Measurements from ENCODE around the gene OPCML. TPM values are rescaled to one million over a fixed set of nuclear protein-coding genes. Genes with fewer than 3 reads are reported as not detected.

The OPCML gene
- total RNA-seq, 1 donor, result not detected

DNA sequence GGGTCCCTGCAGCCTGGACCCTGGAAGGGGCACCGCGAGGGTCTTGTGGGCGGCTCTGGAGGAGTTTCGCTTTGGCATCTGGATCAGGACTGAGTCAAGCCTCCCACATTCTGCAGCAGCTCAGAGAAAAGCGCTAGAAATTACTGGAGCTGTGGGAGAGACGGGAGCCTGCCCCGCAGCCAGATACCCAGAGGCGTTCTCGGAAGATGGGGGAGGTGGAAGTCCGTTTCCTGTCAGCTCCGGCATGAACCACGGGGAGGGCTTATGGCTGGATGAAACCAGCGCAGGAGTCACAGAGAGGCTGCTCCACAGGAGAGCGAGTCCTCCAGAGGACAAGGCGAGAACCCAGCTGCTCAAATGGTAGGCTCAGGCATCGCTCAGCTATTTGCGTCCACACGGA lies 379.3 kb downstream of the OPCML start:
- TF ChIP-seq, protein P1, sequence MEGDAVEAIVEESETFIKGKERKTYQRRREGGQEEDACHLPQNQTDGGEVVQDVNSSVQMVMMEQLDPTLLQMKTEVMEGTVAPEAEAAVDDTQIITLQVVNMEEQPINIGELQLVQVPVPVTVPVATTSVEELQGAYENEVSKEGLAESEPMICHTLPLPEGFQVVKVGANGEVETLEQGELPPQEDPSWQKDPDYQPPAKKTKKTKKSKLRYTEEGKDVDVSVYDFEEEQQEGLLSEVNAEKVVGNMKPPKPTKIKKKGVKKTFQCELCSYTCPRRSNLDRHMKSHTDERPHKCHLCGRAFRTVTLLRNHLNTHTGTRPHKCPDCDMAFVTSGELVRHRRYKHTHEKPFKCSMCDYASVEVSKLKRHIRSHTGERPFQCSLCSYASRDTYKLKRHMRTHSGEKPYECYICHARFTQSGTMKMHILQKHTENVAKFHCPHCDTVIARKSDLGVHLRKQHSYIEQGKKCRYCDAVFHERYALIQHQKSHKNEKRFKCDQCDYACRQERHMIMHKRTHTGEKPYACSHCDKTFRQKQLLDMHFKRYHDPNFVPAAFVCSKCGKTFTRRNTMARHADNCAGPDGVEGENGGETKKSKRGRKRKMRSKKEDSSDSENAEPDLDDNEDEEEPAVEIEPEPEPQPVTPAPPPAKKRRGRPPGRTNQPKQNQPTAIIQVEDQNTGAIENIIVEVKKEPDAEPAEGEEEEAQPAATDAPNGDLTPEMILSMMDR (IDR thresholded peaks at IDR 0.05; ENCODE audit: insufficient read depth, low read depth, low read length), result no peak
- DNase-seq (ENCODE audit: low read depth), result no peak
- no peak overlapping the region for H3K4me3 ChIP-seq (ENCODE audit: low read depth, low read length)

DNA sequence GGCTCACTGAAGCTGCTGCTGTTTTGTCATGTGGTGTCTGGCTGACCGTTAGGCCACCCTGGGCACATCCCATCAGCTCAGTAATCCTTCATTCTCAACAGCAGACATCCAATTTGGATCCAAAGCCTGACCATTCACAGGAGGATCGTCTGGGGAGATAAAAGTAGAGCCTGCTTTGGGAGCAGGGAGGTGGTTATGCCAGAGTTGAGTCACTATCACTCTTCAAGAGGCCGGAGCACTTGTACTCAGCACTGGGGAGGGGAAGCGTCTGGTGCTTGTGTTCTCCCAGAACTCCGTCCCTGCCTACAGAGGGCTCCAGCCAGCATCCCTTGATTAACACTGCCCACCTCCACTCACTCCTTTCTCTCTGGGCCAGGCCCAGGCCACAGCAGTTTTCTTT lies 382.6 kb downstream of the OPCML start:
- no peak for DNase-seq (ENCODE audit: low read depth)
- TF ChIP-seq, protein P1 (IDR thresholded peaks at IDR 0.05; ENCODE audit: insufficient read depth, low read depth, low read length), result no peak
- no peak overlapping the region for H3K4me3 ChIP-seq (ENCODE audit: low read depth, low read length)

DNA sequence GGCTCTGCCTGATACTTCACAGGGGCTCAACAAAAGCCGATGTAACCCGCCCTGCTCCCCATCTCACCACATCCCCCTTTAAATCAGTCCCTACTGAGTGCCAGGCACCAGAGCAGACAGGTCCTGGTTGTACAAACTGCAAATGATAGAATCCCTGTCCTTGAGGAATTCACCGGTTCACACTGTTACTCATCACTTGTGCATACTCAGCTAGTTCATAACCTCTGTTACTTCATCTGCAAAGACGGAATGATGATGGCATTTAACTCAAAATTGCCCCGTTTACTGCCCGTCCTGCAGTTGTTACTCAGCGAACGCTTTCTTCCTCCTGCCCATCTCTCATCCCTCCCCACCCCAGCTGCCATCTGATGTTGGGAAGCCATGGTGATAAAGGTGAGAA lies 384.7 kb downstream of the OPCML start:
- no peak for DNase-seq (ENCODE audit: low read depth)
- no peak overlapping the region for H3K4me3 ChIP-seq (ENCODE audit: low read depth, low read length)
- TF ChIP-seq, protein P1 (IDR thresholded peaks at IDR 0.05; ENCODE audit: insufficient read depth, low read depth, low read length), result no peak

DNA sequence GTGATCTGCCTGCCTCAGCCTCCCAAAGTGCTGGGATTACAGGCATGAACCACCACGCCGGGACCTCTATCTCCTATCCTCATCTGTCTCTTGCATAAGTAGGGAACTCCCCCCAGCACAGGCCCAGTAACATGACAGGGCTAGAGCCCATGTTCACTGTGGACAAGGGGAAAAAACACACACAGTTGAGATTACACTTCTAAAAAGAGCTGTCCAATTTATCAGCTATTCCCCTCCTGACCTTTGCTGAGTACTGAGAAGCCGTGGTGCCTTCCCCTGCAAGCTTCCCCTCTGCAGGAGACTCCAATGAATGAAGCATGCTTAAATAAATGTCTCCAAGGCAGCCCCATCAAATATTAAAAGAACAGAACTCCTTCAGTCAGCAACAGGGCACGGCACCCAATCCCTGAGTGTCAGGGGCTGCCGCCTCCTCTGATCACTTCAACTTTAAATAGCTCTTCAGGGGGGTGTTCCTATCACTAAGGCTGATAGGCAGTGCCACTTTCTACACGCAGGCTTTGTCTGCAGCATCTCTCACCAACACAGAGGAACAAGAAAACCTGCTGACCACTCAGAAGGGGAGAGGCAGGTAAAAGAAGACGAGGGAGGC lies 385.5 kb downstream of the OPCML start:
- DNase-seq (ENCODE audit: low read depth), result no peak
- TF ChIP-seq, protein P1 (IDR thresholded peaks at IDR 0.05; ENCODE audit: insufficient read depth, low read depth, low read length), result no peak
- H3K4me3 ChIP-seq (ENCODE audit: low read depth, low read length), result no peak overlapping the region

DNA sequence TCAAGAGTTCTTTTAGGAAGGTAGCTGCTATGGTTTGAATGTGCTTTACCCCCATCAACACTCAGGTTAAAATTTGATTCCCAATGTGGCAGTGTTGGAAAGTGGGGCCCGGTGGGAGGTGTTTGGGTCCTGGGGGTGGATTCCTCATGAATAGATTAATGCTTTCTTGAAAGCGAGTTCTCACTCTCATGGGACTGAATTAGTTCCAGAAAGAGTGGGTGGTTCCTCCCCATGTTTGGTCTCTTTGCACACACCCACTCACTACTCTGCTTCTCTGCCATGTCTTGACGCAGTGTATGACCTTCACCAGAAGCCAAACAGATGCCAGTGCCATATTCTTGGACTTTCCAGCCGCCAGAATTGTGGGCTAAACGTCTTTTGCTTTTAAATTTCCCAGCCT lies 394.4 kb downstream of the OPCML start:
- TF ChIP-seq, protein P1 (IDR thresholded peaks at IDR 0.05; ENCODE audit: insufficient read depth, low read depth, low read length), result no peak
- no peak overlapping the region for H3K4me3 ChIP-seq (ENCODE audit: low read depth, low read length)
- DNase-seq (ENCODE audit: low read depth), result no peak

DNA sequence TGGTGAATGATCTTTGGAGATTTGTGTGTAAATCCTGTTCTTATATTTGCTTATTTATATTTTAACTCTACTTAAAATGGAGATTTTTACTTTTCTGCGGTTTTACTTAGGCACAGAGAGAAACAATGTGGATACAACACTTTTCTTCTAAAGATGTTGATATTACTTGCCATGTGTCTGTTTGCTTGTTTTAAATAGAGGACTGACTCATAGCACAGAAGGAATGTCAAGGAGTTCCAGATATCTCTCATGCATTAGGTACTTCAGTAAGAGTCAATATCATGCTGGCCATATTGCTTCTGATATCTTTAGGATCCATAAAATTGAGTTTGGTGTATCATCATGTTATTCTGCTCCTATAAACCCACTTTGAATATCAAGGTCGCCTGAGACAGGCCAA lies 395.0 kb downstream of the OPCML start:
- no peak for DNase-seq (ENCODE audit: low read depth)
- no peak overlapping the region for H3K4me3 ChIP-seq (ENCODE audit: low read depth, low read length)
- TF ChIP-seq, protein P1 (IDR thresholded peaks at IDR 0.05; ENCODE audit: insufficient read depth, low read depth, low read length), result no peak

DNA sequence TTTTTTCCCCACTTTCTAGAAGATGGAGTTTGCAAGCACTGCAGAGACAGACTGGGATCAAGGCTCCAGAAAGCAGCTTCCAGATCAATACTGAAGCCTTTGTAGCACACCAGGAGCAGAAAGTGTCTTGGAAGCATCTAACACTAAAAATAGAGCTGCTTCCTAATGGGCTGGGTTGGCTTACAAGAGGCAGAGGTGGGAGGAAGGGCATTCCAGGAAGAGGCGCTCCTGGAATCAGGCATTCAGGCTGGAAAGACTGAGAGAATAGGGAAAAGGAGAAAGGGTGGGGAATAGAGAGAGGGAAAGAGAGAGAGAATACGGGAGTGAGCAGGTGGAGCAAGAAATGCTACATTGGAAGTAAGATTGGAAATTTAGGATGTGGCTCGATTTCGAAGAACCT lies 395.9 kb downstream of the OPCML start:
- DNase-seq (ENCODE audit: low read depth), result no peak
- H3K4me3 ChIP-seq (ENCODE audit: low read depth, low read length), result no peak overlapping the region
- TF ChIP-seq, protein P1 (IDR thresholded peaks at IDR 0.05; ENCODE audit: insufficient read depth, low read depth, low read length), result no peak
